AG09319 (cell line): ENCODE data around the gene OR51D1.

ENCODE experiments used
- DNase-seq: peaks from one replicate; pipeline ENCODE4 v3.0.0-alpha.2; 2010; ENCODE audit warnings: low read depth; ENCODE audit errors: extremely low read depth
- TF ChIP-seq, protein P1 (sequence below): IDR thresholded peaks from 2 replicates; pipeline ENCODE4 v1.5.1; 2011; ENCODE audit warnings: low read depth, mild to moderate bottlenecking, inconsistent platforms, low read length, moderate library complexity

OR51D1 gene

GRCh38 chr11:4636136-4636535 is 1.1 kb upstream of the OR51D1 start:
- TF ChIP-seq, protein P1, sequence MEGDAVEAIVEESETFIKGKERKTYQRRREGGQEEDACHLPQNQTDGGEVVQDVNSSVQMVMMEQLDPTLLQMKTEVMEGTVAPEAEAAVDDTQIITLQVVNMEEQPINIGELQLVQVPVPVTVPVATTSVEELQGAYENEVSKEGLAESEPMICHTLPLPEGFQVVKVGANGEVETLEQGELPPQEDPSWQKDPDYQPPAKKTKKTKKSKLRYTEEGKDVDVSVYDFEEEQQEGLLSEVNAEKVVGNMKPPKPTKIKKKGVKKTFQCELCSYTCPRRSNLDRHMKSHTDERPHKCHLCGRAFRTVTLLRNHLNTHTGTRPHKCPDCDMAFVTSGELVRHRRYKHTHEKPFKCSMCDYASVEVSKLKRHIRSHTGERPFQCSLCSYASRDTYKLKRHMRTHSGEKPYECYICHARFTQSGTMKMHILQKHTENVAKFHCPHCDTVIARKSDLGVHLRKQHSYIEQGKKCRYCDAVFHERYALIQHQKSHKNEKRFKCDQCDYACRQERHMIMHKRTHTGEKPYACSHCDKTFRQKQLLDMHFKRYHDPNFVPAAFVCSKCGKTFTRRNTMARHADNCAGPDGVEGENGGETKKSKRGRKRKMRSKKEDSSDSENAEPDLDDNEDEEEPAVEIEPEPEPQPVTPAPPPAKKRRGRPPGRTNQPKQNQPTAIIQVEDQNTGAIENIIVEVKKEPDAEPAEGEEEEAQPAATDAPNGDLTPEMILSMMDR = no peak
- no peak for DNase-seq

DNA sequence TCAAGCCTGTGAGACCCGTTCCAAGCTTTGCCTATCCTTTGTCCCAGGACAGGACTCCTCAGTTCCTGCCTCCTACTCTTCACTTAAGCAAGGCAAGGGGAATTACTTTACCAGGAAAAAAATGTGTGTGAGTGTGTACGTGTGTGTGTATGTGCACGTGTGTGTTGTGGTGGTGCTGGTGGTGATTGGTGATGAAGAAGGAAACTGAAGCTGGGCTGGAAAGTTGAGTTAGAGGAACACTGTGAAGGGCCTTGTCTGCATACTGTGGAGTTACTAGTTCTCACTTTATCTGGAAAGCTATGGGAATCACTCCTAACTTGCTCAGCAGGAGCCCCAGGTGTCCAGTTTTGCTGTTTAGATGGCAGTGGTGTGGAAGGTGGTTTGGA is 378 bp downstream of the OR51D1 start:
- TF ChIP-seq, protein P1 = no peak
- DNase-seq = no peak

- DNase-seq = no peak
- TF ChIP-seq, protein P1 = no peak
Measured at GRCh38 chr11:4639931-4640330, 2.7 kb downstream of the OR51D1 start.

DNA sequence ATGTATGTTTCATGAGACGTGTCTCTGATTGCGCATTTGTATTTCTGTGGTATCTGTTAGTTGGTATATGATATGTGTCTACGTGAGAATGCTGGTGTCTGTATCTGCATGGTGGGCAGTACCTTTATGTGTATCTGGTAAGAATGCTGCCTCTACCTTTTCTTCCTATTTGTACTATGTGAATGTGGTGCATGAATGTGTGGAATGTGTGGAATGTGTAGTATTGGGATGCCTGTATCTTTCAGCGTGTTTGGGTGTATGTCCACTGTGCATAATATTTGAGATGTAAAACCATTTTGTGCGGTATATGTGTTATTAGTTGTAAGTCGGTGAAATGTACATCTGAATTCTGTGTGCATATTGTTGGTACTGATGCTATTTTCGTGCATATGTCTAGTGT is 4.2 kb downstream of the OR51D1 start:
- DNase-seq = no peak
- TF ChIP-seq, protein P1 = no peak

- TF ChIP-seq, protein P1 = no peak
- no peak for DNase-seq
Measured at GRCh38 chr11:4642043-4642442, 4.8 kb downstream of the OR51D1 start.

DNA sequence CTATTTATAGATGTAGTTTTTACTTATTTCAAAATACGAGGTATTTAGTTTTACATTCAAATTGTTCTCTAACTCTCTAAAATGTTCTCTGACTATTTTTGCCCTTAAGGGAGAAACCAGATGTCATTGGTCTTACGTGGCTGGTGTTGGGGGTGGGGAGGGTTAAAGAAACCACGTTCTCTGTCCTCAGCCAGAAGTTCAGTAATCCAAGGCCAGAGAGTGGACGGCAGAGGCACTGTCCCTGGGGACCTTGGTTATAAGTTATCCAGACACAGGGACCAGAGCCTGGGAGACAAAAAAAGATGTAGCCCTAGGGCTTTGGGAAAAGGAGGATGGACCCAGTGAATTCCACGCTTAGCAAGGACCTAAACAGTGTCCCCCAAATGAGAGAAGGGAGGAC is 5.8 kb downstream of the OR51D1 start:
- TF ChIP-seq, protein P1 = no peak
- no peak for DNase-seq

- no peak for DNase-seq
- TF ChIP-seq, protein P1 = no peak
Measured at GRCh38 chr11:4643682-4644081, 6.4 kb downstream of the OR51D1 start, which contains the start of gene OR51E1. Gene OR51E1, plus strand, starts transcription at chr11:4643982. Its CDS starts 8,545 bp downstream, at chr11:4652527.
